Liver (tissue), 9 donors: ENCODE results near the gene MAP2K4. TPM values are rescaled to one million over a fixed set of nuclear protein-coding genes. Genes with fewer than 3 reads are reported as not detected.
A peak's percentile ranks its signal among the peaks of the same experiment; 100 is the strongest.

Source experiments
- DNase-seq: peaks from one replicate; pipeline ENCODE4 v3.0.0-alpha.2; 2017; ENCODE audit warnings: low spot score
- H3K27ac ChIP-seq, 2 donors: one replicate each; pipeline ENCODE4 v1.7.0; 2013; ENCODE audit warnings: inconsistent platforms in 2 of 2, low read length in 2 of 2, control low read depth in 1 of 2, low read depth in 1 of 2, mild to moderate bottlenecking in 1 of 2
- H3K27me3 ChIP-seq, 4 donors: one replicate each; pipeline versions ENCODE4 v1.6.1 to v1.7.0; 2013; ENCODE audit warnings: low read length in 3 of 4, inconsistent platforms in 1 of 4, mild to moderate bottlenecking in 1 of 4, moderate library complexity in 1 of 4; ENCODE audit not compliant: control insufficient read depth in 4 of 4, insufficient read depth in 4 of 4
- H3K36me3 ChIP-seq, 4 donors: one replicate each; pipeline versions ENCODE4 v1.6.1 to v1.7.0; 2013; ENCODE audit warnings: low read length in 3 of 4, mild to moderate bottlenecking in 3 of 4, low read depth in 1 of 4, moderate library complexity in 1 of 4; ENCODE audit not compliant: control insufficient read depth in 4 of 4, insufficient read depth in 3 of 4
- H3K4me1 ChIP-seq, 4 donors: one replicate each; pipeline versions ENCODE4 v1.6.1 to v1.7.0; 2013; ENCODE audit warnings: low read length in 3 of 4, mild to moderate bottlenecking in 3 of 4, moderate library complexity in 1 of 4; ENCODE audit not compliant: control insufficient read depth in 4 of 4, insufficient read depth in 4 of 4
- H3K4me3 ChIP-seq, 3 donors: one replicate each; pipeline versions ENCODE4 v1.6.1 to v1.7.0; 2013; ENCODE audit warnings: low read length in 3 of 3, control low read depth in 1 of 3, low read depth in 1 of 3, mild to moderate bottlenecking in 1 of 3
- H3K9ac ChIP-seq, 2 donors: one replicate each; pipeline ENCODE4 v1.7.0; 2013; ENCODE audit warnings: low read length in 2 of 2, mild to moderate bottlenecking in 2 of 2, moderate library complexity in 2 of 2, control low read depth in 1 of 2, low read depth in 1 of 2
- H3K9me3 ChIP-seq, 4 donors: one replicate each; pipeline versions ENCODE4 v1.6.1 to v1.7.0; 2013; ENCODE audit warnings: low read length in 3 of 4; ENCODE audit not compliant: control insufficient read depth in 4 of 4
- EGR1 ChIP-seq, 2 donors: IDR thresholded peaks; 2 replicates each; pipeline ENCODE4 v1.6.1; 2016 to 2018; ENCODE audit warnings: antibody characterized with exemption in 2 of 2, low read depth in 2 of 2
- FOXA2 ChIP-seq: IDR thresholded peaks from 2 replicates; pipeline ENCODE4 v1.6.1; 2016; ENCODE audit warnings: antibody characterized with exemption
- GABPA ChIP-seq, 2 donors: IDR thresholded peaks in 1 of 2; conservative IDR thresholded peaks in 1 of 2; 2 replicates each; pipeline ENCODE4 v1.6.1; 2016; ENCODE audit warnings: antibody characterized with exemption in 2 of 2, mild to moderate bottlenecking in 1 of 2, moderate library complexity in 1 of 2
- HNF4A ChIP-seq, 2 donors: conservative IDR thresholded peaks; 2 replicates each; pipeline ENCODE4 v1.6.1; 2016; ENCODE audit warnings: antibody characterized with exemption in 2 of 2, mild to moderate bottlenecking in 2 of 2
- HNF4G ChIP-seq: IDR thresholded peaks from 2 replicates; pipeline ENCODE4 v1.6.1; 2016; ENCODE audit warnings: antibody characterized with exemption
- JUND ChIP-seq, 2 donors: IDR thresholded peaks; 2 replicates each; pipeline ENCODE4 v1.6.1; 2016; ENCODE audit warnings: antibody characterized with exemption in 2 of 2
- NR2F2 ChIP-seq: IDR thresholded peaks from 2 replicates; pipeline ENCODE4 v1.6.1; 2016; ENCODE audit warnings: antibody characterized with exemption
- RAD21 ChIP-seq, 2 donors: IDR thresholded peaks; 2 replicates each; pipeline ENCODE4 v1.6.1; 2016; ENCODE audit warnings: antibody characterized with exemption in 2 of 2, mild to moderate bottlenecking in 2 of 2
- RXRA ChIP-seq, 2 donors: IDR thresholded peaks; 2 replicates each; pipeline ENCODE4 v1.6.1; 2017 to 2018; ENCODE audit warnings: antibody characterized with exemption in 2 of 2, mild to moderate bottlenecking in 1 of 2
- SP1 ChIP-seq: IDR thresholded peaks from 2 replicates; pipeline ENCODE4 v1.6.1; 2018; ENCODE audit warnings: antibody characterized with exemption, mild to moderate bottlenecking
- TAF1 ChIP-seq: conservative IDR thresholded peaks from 2 replicates; pipeline ENCODE4 v1.6.1; 2016; ENCODE audit warnings: antibody characterized with exemption, mild to moderate bottlenecking
- YY1 ChIP-seq: IDR thresholded peaks from 2 replicates; pipeline ENCODE4 v1.6.1; 2016; ENCODE audit warnings: antibody characterized with exemption, mild to moderate bottlenecking
- WGBS: extraction: QIAGEN DNeasy Blood & Tissue Kit; methylation state at CpG from one replicate; pipeline ENCODE4 v1.1.7; 2013; 5-methylcytosine and 5-hydroxymethylcytosine counted together
- polyA plus RNA-seq, 2 donors: library from polyadenylated mRNA; stranded (reverse) in 1 of 2; unstranded in 1 of 2; fragments of 200-250 nt in 1 of 2; fragments of >200 nt in 1 of 2; fragmentation: Nextera tagmentation in 1 of 2; extraction: Ambion mirVana in 1 of 2; gene quantifications; one replicate each; pipeline versions ENCODE4 v1.2.1 to v1.2.3, GENCODE V29; 2013 to 2015
- total RNA-seq, 2 donors: library from RNA; depleted of rRNA; stranded (reverse); fragments of >200 nt; gene quantifications; one replicate each; pipeline ENCODE4 v1.2.3, GENCODE V29; 2014
- TF ChIP-seq, protein P1 (sequence below): IDR thresholded peaks from 2 replicates; pipeline ENCODE4 v1.6.1; 2016; ENCODE audit warnings: antibody characterized with exemption
- TF ChIP-seq, protein P2 (sequence below): IDR thresholded peaks from 2 replicates; pipeline ENCODE4 v1.6.1; 2016; ENCODE audit warnings: antibody characterized with exemption
- TF ChIP-seq, protein P3 (sequence below): fragments of 150-350 bp; IDR thresholded peaks from 2 replicates; pipeline ENCODE4 v1.5.1; 2017; ENCODE audit warnings: improper control_type of control experiment, low read depth, low read length; ENCODE audit not compliant: missing input control
- TF ChIP-seq, protein P4 (sequence below): IDR thresholded peaks from 2 replicates; pipeline ENCODE4 v1.6.1; 2016; ENCODE audit warnings: antibody characterized with exemption
- donor health status: healthy.
- donor health status: healthy.
- donor health status: healthy.
- donor health status: healthy.
- donor health status: healthy.

MAP2K4 gene
- total and polyA plus RNA-seq, 4 donors, result 9.2 to 23.8 (median 14.7) TPM

DNA sequence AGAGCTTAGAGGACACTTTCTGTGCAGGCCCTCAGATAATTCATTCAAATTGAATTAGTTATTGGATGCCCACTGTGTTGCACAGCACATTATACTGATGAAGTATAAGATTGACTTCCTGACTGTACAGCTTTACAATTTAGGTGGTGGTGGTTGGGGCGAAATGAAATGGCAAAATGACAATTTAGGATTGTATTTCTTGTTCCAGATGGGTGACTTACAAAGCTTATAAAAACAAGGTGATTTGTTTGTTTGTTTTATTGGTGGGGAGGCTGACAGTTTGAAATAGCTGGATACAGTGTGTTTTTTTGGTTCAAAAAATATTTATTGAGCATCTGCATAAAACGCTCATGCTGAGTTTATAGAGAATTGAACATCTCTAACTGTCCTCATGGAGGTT is 1.6 kb downstream of the MAP2K4 start:
- no peaks in the 10 kb centered on the region for H3K27me3 ChIP-seq
- H3K9me3 ChIP-seq, result no peaks in the 10 kb centered on the region
- no peak for DNase-seq
- H3K9ac ChIP-seq, result peak overlapping the region; percentile 2 to 77
- no peak overlapping the region for H3K4me3 ChIP-seq
- peaks cover 6 to 37% (median 24%) of the 10 kb centered on the region in 4 donors for H3K4me1 ChIP-seq
- WGBS, result 87% methylated on average over 2 of the region's 2 CpGs
- no peaks in the 10 kb centered on the region for H3K36me3 ChIP-seq
- TF ChIP-seq JUND (IDR thresholded peaks at IDR 0.05) (no peak), FOXA2 (no peak), SP1 (no peak), HNF4G (no peak)
- TF ChIP-seq, protein P1, sequence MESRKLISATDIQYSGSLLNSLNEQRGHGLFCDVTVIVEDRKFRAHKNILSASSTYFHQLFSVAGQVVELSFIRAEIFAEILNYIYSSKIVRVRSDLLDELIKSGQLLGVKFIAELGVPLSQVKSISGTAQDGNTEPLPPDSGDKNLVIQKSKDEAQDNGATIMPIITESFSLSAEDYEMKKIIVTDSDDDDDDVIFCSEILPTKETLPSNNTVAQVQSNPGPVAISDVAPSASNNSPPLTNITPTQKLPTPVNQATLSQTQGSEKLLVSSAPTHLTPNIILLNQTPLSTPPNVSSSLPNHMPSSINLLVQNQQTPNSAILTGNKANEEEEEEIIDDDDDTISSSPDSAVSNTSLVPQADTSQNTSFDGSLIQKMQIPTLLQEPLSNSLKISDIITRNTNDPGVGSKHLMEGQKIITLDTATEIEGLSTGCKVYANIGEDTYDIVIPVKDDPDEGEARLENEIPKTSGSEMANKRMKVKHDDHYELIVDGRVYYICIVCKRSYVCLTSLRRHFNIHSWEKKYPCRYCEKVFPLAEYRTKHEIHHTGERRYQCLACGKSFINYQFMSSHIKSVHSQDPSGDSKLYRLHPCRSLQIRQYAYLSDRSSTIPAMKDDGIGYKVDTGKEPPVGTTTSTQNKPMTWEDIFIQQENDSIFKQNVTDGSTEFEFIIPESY, result no peak
- TF ChIP-seq, protein P2, sequence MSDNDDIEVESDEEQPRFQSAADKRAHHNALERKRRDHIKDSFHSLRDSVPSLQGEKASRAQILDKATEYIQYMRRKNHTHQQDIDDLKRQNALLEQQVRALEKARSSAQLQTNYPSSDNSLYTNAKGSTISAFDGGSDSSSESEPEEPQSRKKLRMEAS, result no peak
- H3K27ac ChIP-seq, result no peak overlapping the region

DNA sequence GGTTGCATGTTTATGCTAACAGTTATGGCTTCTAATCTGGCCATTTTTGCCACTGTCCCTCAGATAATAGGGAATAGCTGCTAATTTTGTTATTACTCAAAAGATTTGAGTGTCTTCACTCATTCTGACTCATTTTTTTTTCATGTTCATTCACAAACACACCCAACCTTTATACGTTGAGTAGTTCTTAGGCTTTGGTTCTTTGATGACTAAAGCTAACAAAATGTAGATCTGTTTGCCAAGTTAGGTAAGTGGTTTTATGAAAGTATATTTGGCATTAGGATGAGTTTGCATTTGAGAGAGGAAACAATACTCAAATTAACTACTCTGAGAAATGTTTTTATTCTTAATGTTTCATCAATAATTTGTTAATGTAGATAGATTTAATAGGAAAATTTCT is 3.6 kb downstream of the MAP2K4 start:
- TF ChIP-seq NR2F2, result no peak
- no peak for TF ChIP-seq HNF4G
- no peak for TF ChIP-seq TAF1
- TF ChIP-seq, protein P3, sequence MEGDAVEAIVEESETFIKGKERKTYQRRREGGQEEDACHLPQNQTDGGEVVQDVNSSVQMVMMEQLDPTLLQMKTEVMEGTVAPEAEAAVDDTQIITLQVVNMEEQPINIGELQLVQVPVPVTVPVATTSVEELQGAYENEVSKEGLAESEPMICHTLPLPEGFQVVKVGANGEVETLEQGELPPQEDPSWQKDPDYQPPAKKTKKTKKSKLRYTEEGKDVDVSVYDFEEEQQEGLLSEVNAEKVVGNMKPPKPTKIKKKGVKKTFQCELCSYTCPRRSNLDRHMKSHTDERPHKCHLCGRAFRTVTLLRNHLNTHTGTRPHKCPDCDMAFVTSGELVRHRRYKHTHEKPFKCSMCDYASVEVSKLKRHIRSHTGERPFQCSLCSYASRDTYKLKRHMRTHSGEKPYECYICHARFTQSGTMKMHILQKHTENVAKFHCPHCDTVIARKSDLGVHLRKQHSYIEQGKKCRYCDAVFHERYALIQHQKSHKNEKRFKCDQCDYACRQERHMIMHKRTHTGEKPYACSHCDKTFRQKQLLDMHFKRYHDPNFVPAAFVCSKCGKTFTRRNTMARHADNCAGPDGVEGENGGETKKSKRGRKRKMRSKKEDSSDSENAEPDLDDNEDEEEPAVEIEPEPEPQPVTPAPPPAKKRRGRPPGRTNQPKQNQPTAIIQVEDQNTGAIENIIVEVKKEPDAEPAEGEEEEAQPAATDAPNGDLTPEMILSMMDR, result no peak
- TF ChIP-seq, protein P2, result no peak
- TF ChIP-seq, protein P1, result no peak
- no peak for TF ChIP-seq RXRA (IDR thresholded peaks at IDR 0.05)
- no peak for TF ChIP-seq YY1
- TF ChIP-seq FOXA2, result no peak
- no peak for TF ChIP-seq EGR1 (IDR thresholded peaks at IDR 0.05; ENCODE audit: low read depth in 2 of 2)
- TF ChIP-seq JUND (IDR thresholded peaks at IDR 0.05), result no peak
- TF ChIP-seq SP1, result no peak
- TF ChIP-seq GABPA (IDR thresholded peaks at IDR 0.05 in 1 of 2, conservative IDR thresholded peaks at IDR 0.05 in 1 of 2), result no peak
- TF ChIP-seq RAD21 (IDR thresholded peaks at IDR 0.05), result no peak
- TF ChIP-seq, protein P4, sequence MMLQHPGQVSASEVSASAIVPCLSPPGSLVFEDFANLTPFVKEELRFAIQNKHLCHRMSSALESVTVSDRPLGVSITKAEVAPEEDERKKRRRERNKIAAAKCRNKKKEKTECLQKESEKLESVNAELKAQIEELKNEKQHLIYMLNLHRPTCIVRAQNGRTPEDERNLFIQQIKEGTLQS, result no peak
- TF ChIP-seq HNF4A (conservative IDR thresholded peaks at IDR 0.05), result no peak
- Histone ChIP-seq H3K9me3 (no peaks in the 10 kb centered on the region), H3K4me3 (no peak overlapping the region), H3K4me1 (peaks cover 6 to 37% (median 24%) of the 10 kb centered on the region in 4 donors), H3K36me3 (no peaks in the 10 kb centered on the region), H3K27ac (no peak overlapping the region), H3K27me3 (no peaks in the 10 kb centered on the region), H3K9ac (no peak overlapping the region)
- 27% methylated on average over 1 of the region's 1 CpG for WGBS
- no peak for DNase-seq
